SK-N-MC (cell line): ENCODE measurements around the gene NPC1.

Source experiments
- EZH2 ChIP-seq: fragments of 200-600 bp; sonication (generic); IDR thresholded peaks from one replicate; pipeline ENCODE4 v1.6.1; 2017; ENCODE audit warnings: antibody characterized with exemption
- FOXP2 ChIP-seq: optimal IDR thresholded peaks from 2 replicates; pipeline ENCODE3; 2011; ENCODE audit warnings: mild to moderate bottlenecking, moderate library complexity; ENCODE audit not compliant: insufficient read depth; ENCODE audit errors: extremely low read length, control extremely low read depth
- POLR2AphosphoS5 ChIP-seq: IDR thresholded peaks from 2 replicates; pipeline ENCODE4 v1.6.1; 2012; ENCODE audit warnings: mild to moderate bottlenecking, low read depth, low read length, borderline replicate concordance

DNA sequence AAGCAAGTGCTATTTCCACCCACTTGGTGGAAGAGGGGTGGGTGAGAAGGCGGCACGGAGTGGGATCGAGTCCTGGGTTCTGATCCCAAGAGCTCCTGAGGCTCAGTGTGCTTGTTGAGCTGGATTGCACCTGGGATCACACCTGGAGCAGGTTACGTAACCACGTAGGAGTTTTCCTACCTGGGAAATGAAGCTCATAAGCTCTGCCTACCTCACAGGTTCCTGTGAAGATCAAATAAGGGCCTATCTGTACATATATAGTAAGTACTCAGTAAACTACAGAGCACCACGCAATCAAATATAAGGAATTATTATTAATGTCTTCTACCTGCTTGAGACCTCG is 11.0 kb downstream of the NPC1 start:
- TF ChIP-seq POLR2AphosphoS5 (no peak), EZH2 (no peak), FOXP2 (no peak)
